Adrenal gland (tissue), 5 donors: ENCODE measurements around the gene RXRB.

ENCODE experiments used
- CTCF ChIP-seq, 6 experiments: fragments of 450-650 bp in 4 of 6; fragments of 200-600 bp in 2 of 6; sonication (generic) in 1 of 6; IDR thresholded peaks; 1 replicate in 5 of 6; 2 replicates in 1 of 6; pipeline versions ENCODE4 v1.5.1 to v1.8.0; 2016 to 2021; ENCODE audit warnings: antibody characterized with exemption in 6 of 6, mild to moderate bottlenecking in 2 of 6, moderate library complexity in 1 of 6
- POLR2A ChIP-seq, 2 donors: fragments of 450-650 bp; IDR thresholded peaks; one replicate each; pipeline ENCODE4 v1.6.1; 2017; ENCODE audit warnings: antibody characterized with exemption in 2 of 2, mild to moderate bottlenecking in 2 of 2, moderate library complexity in 1 of 2
- donor health status: DM: no; HTN: no; CAD: no.

GRCh38 chr6:33213989-33214335 lies 13.5 kb upstream of the RXRB start:
- no peak for TF ChIP-seq CTCF (IDR thresholded peaks at IDR 0.05)
- TF ChIP-seq POLR2A (IDR thresholded peaks at IDR 0.05), result no peak
